Measurements from ENCODE around the gene NAA25. TPM values are rescaled to one million over a fixed set of nuclear protein-coding genes. Genes with fewer than 3 reads are reported as not detected.

The NAA25 gene
- total and polyA plus RNA-seq, 2 donors (not counting 3 experiments of a cell fraction or from before 2014, with no cell fraction given): 5.3 to 25.5 TPM

- Histone ChIP-seq H3K4me2 (ENCODE audit: insufficient read depth, low read length) (no peak overlapping the region), H3K9ac (replicated peaks; ENCODE audit: extremely low read depth, insufficient read depth, low read length) (no peak overlapping the region), H3K9me3 (replicated peaks; ENCODE audit: control insufficient read depth, insufficient read depth, low read length) (no peaks in the 10 kb centered on the region), H2AFZ (ENCODE audit: low read depth, low read length) (no peak overlapping the region), H3K4me3 (replicated peaks in 1 of 3; ENCODE audit: insufficient read depth in 1 of 3, low read depth in 1 of 3, low read length in 3 of 3) (no peak overlapping the region), H3K27me3 (ENCODE audit: control insufficient read depth in 2 of 2, insufficient read depth in 2 of 2, low read length in 2 of 2) (no peaks in the 10 kb centered on the region), H3K4me1 (ENCODE audit: control insufficient read depth, extremely low read depth, insufficient read depth, low read length) (peaks cover 13% of the 10 kb centered on the region), H3K27ac (ENCODE audit: insufficient read depth, low read depth, low read length) (no peak overlapping the region), H3K9me1 (replicated peaks; ENCODE audit: control insufficient read depth, extremely low read depth, insufficient read depth, low read length) (no peaks in the 10 kb centered on the region), H4K20me1 (replicated peaks; ENCODE audit: control insufficient read depth, extremely low read depth, insufficient read depth, low read length) (no peaks in the 10 kb centered on the region), H3K36me3 (ENCODE audit: control insufficient read depth in 2 of 2, extremely low read depth in 1 of 2, insufficient read depth in 2 of 2, low read length in 2 of 2) (peaks cover 4 to 9% of the 10 kb centered on the region in 2 experiments), H3K79me2 (ENCODE audit: control insufficient read depth, insufficient read depth, low read length) (peaks cover 3% of the 10 kb centered on the region)
- intact Hi-C loops (cut with micrococcal nuclease) (no loop called here), dilution Hi-C loops (cut with MboI; ENCODE audit: extremely low pct_ligation_motif_present, low sequenced_read_pairs) (no loop called here)
- FAIRE-seq: no peak
- CTCF ChIA-PET: interaction anchor here (1.6 kb wide), 2 partner anchors 15 to 34 kb away, joined by 4 to 7 read pairs; no protein-coding TSS in a partner anchor
- POLR2A ChIA-PET: interaction anchor here (1.7 kb wide), 1 partner anchor 22 kb away, joined by 7 read pairs; the partner anchor contains the start of gene NAA25
- BruUV-seq (replicated peaks): no TSS peak
- DNase-seq (ENCODE audit: low read depth, low spot score): no peak
- no peak for TF ChIP-seq JUN (IDR thresholded peaks at IDR 0.05; ENCODE audit: borderline replicate concordance, insufficient read depth, insufficient read length, low read depth)
- no peak for TF ChIP-seq POLR2A (IDR thresholded peaks at IDR 0.05; ENCODE audit: low read depth, low read length)
- no peak for TF ChIP-seq MYC (IDR thresholded peaks at IDR 0.05; ENCODE audit: low read depth, low read length)
- TF ChIP-seq, protein P1, sequence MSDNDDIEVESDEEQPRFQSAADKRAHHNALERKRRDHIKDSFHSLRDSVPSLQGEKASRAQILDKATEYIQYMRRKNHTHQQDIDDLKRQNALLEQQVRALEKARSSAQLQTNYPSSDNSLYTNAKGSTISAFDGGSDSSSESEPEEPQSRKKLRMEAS (IDR thresholded peaks at IDR 0.05; ENCODE audit: insufficient read depth, insufficient read length): no peak
- TF ChIP-seq, protein P2, sequence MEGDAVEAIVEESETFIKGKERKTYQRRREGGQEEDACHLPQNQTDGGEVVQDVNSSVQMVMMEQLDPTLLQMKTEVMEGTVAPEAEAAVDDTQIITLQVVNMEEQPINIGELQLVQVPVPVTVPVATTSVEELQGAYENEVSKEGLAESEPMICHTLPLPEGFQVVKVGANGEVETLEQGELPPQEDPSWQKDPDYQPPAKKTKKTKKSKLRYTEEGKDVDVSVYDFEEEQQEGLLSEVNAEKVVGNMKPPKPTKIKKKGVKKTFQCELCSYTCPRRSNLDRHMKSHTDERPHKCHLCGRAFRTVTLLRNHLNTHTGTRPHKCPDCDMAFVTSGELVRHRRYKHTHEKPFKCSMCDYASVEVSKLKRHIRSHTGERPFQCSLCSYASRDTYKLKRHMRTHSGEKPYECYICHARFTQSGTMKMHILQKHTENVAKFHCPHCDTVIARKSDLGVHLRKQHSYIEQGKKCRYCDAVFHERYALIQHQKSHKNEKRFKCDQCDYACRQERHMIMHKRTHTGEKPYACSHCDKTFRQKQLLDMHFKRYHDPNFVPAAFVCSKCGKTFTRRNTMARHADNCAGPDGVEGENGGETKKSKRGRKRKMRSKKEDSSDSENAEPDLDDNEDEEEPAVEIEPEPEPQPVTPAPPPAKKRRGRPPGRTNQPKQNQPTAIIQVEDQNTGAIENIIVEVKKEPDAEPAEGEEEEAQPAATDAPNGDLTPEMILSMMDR (IDR thresholded peaks at IDR 0.05; ENCODE audit: extremely low read depth in 1 of 2, insufficient read depth in 1 of 2, low read depth in 1 of 2, low read length in 2 of 2): no peak
- no peak for TF ChIP-seq FOS (IDR thresholded peaks at IDR 0.05; ENCODE audit: borderline replicate concordance, insufficient read depth, low read length)
- no peak for TF ChIP-seq EZH2 (IDR thresholded peaks at IDR 0.05; ENCODE audit: borderline replicate concordance, low read depth, low read length, severe bottlenecking)
- no peak for TF ChIP-seq GATA2 (IDR thresholded peaks at IDR 0.05; ENCODE audit: insufficient read depth, insufficient read length, low read depth, low read length)
- TF ChIP-seq POLR2AphosphoS5 (IDR thresholded peaks at IDR 0.05; ENCODE audit: insufficient read depth, low read depth, low read length): no peak
Observed at GRCh38 chr12:112131686-112132085, 23.1 kb upstream of the NAA25 start.

All from endothelial cell of umbilical vein (primary cell).